Measurements from ENCODE around the gene MTPN.

MTPN gene

GRCh38 chr7:135900065-135900546, 77.1 kb downstream of the MTPN start:
- Histone ChIP-seq H3K9me3 (ENCODE audit: insufficient read depth, low read length) (no peaks in the 10 kb centered on the region), H3K27me3 (ENCODE audit: low read depth, low read length) (no peaks in the 10 kb centered on the region), H3K4me1 (ENCODE audit: low read length) (no peaks in the 10 kb centered on the region), H3K4me3 (ENCODE audit: low read length) (no peak overlapping the region), H3K4me2 (ENCODE audit: low read length) (no peak overlapping the region), H3K27ac (ENCODE audit: low read length) (no peak overlapping the region), H2AFZ (ENCODE audit: low read depth, low read length) (no peak overlapping the region), H3K36me3 (replicated peaks; ENCODE audit: low read depth, low read length) (no peaks in the 10 kb centered on the region), H4K20me1 (ENCODE audit: insufficient read depth, low read length) (no peaks in the 10 kb centered on the region), H3K79me2 (ENCODE audit: low read length) (no peaks in the 10 kb centered on the region), H3K9ac (ENCODE audit: low read length) (no peak overlapping the region)
- no peak for TF ChIP-seq CTCF (IDR thresholded peaks at IDR 0.05; ENCODE audit: low read depth, low read length)
- TF ChIP-seq EZH2phosphoT487 (IDR thresholded peaks at IDR 0.05; ENCODE audit: low read depth): no peak

GRCh38 chr7:135899458-135900064, 77.6 kb downstream of the MTPN start:
- no peak overlapping the region for H3K4me2 ChIP-seq (ENCODE audit: low read length)

GRCh38 chr7:135898226-135898625, 78.9 kb downstream of the MTPN start:
- Histone ChIP-seq H3K79me2 (ENCODE audit: low read length) (no peaks in the 10 kb centered on the region), H3K4me2 (ENCODE audit: low read length) (no peak overlapping the region), H3K9me3 (ENCODE audit: insufficient read depth, low read length) (no peaks in the 10 kb centered on the region), H3K27me3 (ENCODE audit: low read depth, low read length) (no peaks in the 10 kb centered on the region), H3K4me1 (ENCODE audit: low read length) (no peaks in the 10 kb centered on the region), H3K9ac (ENCODE audit: low read length) (no peak overlapping the region), H2AFZ (ENCODE audit: low read depth, low read length) (no peak overlapping the region), H4K20me1 (ENCODE audit: insufficient read depth, low read length) (no peaks in the 10 kb centered on the region), H3K4me3 (ENCODE audit: low read length) (no peak overlapping the region), H3K36me3 (replicated peaks; ENCODE audit: low read depth, low read length) (no peaks in the 10 kb centered on the region), H3K27ac (ENCODE audit: low read length) (no peak overlapping the region)
- TF ChIP-seq EZH2phosphoT487 (IDR thresholded peaks at IDR 0.05; ENCODE audit: low read depth): no peak
- no peak for TF ChIP-seq CTCF (IDR thresholded peaks at IDR 0.05; ENCODE audit: low read depth, low read length)

More at GRCh38 chr7:135899458-135900064, 77.6 kb downstream of the MTPN start:
- no peak overlapping the region for H3K27ac ChIP-seq (ENCODE audit: low read length)
- no peaks in the 10 kb centered on the region for H4K20me1 ChIP-seq (ENCODE audit: insufficient read depth, low read length)
- H3K27me3 ChIP-seq (ENCODE audit: low read depth, low read length): no peaks in the 10 kb centered on the region
- TF ChIP-seq CTCF (IDR thresholded peaks at IDR 0.05; ENCODE audit: low read depth, low read length) (no peak), EZH2phosphoT487 (IDR thresholded peaks at IDR 0.05; ENCODE audit: low read depth) (no peak)
- H3K36me3 ChIP-seq (replicated peaks; ENCODE audit: low read depth, low read length): no peaks in the 10 kb centered on the region
- no peak overlapping the region for H2AFZ ChIP-seq (ENCODE audit: low read depth, low read length)
- H3K79me2 ChIP-seq (ENCODE audit: low read length): no peaks in the 10 kb centered on the region
- H3K9ac ChIP-seq (ENCODE audit: low read length): no peak overlapping the region
- no peaks in the 10 kb centered on the region for H3K9me3 ChIP-seq (ENCODE audit: insufficient read depth, low read length)
- no peaks in the 10 kb centered on the region for H3K4me1 ChIP-seq (ENCODE audit: low read length)
- H3K4me3 ChIP-seq (ENCODE audit: low read length): no peak overlapping the region

- no peak overlapping the region for H3K9ac ChIP-seq (ENCODE audit: low read length)
- H3K27me3 ChIP-seq (ENCODE audit: low read depth, low read length): peaks cover 4% of the 10 kb centered on the region; the same call in 1 of the 2 replicates
- no peak overlapping the region for H3K4me3 ChIP-seq (ENCODE audit: low read length)
- no peak overlapping the region for H3K4me2 ChIP-seq (ENCODE audit: low read length)
- H3K79me2 ChIP-seq (ENCODE audit: low read length): no peaks in the 10 kb centered on the region
- H3K36me3 ChIP-seq (replicated peaks; ENCODE audit: low read depth, low read length): no peaks in the 10 kb centered on the region
- no peak overlapping the region for H3K27ac ChIP-seq (ENCODE audit: low read length)
- no peak overlapping the region for H2AFZ ChIP-seq (ENCODE audit: low read depth, low read length)
- no peaks in the 10 kb centered on the region for H3K9me3 ChIP-seq (ENCODE audit: insufficient read depth, low read length)
- TF ChIP-seq CTCF (IDR thresholded peaks at IDR 0.05; ENCODE audit: low read depth, low read length) (no peak), EZH2phosphoT487 (IDR thresholded peaks at IDR 0.05; ENCODE audit: low read depth) (no peak)
- H4K20me1 ChIP-seq (ENCODE audit: insufficient read depth, low read length): no peaks in the 10 kb centered on the region
- no peaks in the 10 kb centered on the region for H3K4me1 ChIP-seq (ENCODE audit: low read length)
Measured at GRCh38 chr7:135894816-135895215, 82.3 kb downstream of the MTPN start.

All from OCI-LY3 (cell line).